RPMI8226 (cell line): ENCODE measurements around the gene KCNJ12.
"Not testable (repeated sequence)": the region's sequence is repeated elsewhere in the genome, so short reads cannot be mapped to it uniquely, and the experiment has no call there.

Experiments used
- DNase-seq: peaks from one replicate; pipeline ENCODE4 v3.0.0-alpha.2; 2015

Gene KCNJ12

GRCh38 chr17:21350495-21350894 is 25.7 kb upstream of the KCNJ12 start:
- DNase-seq: not testable (repeated sequence)

GRCh38 chr17:21351366-21352065 is 24.6 kb upstream of the KCNJ12 start:
- no peak for DNase-seq

GRCh38 chr17:21352221-21352980 is 23.8 kb upstream of the KCNJ12 start:
- no peak for DNase-seq

GRCh38 chr17:21352981-21353265 is 23.2 kb upstream of the KCNJ12 start:
- DNase-seq: no peak

- no peak for DNase-seq
Observed at GRCh38 chr17:21353326-21354010, 22.7 kb upstream of the KCNJ12 start.

GRCh38 chr17:21354796-21355385 is 21.3 kb upstream of the KCNJ12 start:
- no peak for DNase-seq

- no peak for DNase-seq
Observed at GRCh38 chr17:21355586-21355985, 20.6 kb upstream of the KCNJ12 start.

- no peak for DNase-seq
Observed at GRCh38 chr17:21356537-21357127, 19.5 kb upstream of the KCNJ12 start.

- no peak for DNase-seq
Observed at GRCh38 chr17:21357281-21357680, 18.9 kb upstream of the KCNJ12 start.

- DNase-seq: no peak
Observed at GRCh38 chr17:21357696-21358656, 18.2 kb upstream of the KCNJ12 start.

GRCh38 chr17:21358682-21359482 is 17.3 kb upstream of the KCNJ12 start:
- DNase-seq: no peak

GRCh38 chr17:21359483-21359840 is 16.7 kb upstream of the KCNJ12 start:
- no peak for DNase-seq

GRCh38 chr17:21360048-21360447 is 16.1 kb upstream of the KCNJ12 start:
- DNase-seq: no peak

GRCh38 chr17:21361020-21361809 is 14.9 kb upstream of the KCNJ12 start:
- DNase-seq: no peak

- no peak for DNase-seq
Observed at GRCh38 chr17:21362331-21362931, 13.7 kb upstream of the KCNJ12 start.

GRCh38 chr17:21363776-21364642 is 12.1 kb upstream of the KCNJ12 start:
- no peak for DNase-seq

- DNase-seq: no peak
Observed at GRCh38 chr17:21365016-21365415, 11.1 kb upstream of the KCNJ12 start.

GRCh38 chr17:21368545-21369246 is 7.5 kb upstream of the KCNJ12 start:
- DNase-seq: peak; percentile 29
